C4-2B (cell line): ENCODE data around the gene HES5.

Experiments
- CTCF ChIP-seq: fragments of 450-650 bp; conservative IDR thresholded peaks from 2 replicates; pipeline ENCODE4 v1.5.1; 2017; ENCODE audit warnings: mild to moderate bottlenecking
- ZFX ChIP-seq: fragments of 450-650 bp; IDR thresholded peaks from 2 replicates; pipeline ENCODE4 v1.6.1; 2017

- TF ChIP-seq CTCF (no peak), ZFX (no peak)
Measured at GRCh38 chr1:2503554-2504224, 26.4 kb downstream of the HES5 start.
